CD1c-positive myeloid dendritic cell (primary cell): ENCODE data around the gene MLKL.

ENCODE experiments used
- DNase-seq: peaks from one replicate; pipeline ENCODE4 v3.0.0-alpha.2; 2016; ENCODE audit errors: extremely low spot score

Gene MLKL

GRCh38 chr16:74651841-74652240, 48.8 kb downstream of the MLKL start:
- no peak for DNase-seq

- DNase-seq = peak; percentile 9
Measured at GRCh38 chr16:74650966-74651567, 49.6 kb downstream of the MLKL start.

GRCh38 chr16:74649839-74650504, 50.7 kb downstream of the MLKL start:
- DNase-seq = no peak

- DNase-seq = no peak
Measured at GRCh38 chr16:74641969-74642368, 58.7 kb downstream of the MLKL start.

- DNase-seq = no peak
Measured at GRCh38 chr16:74637742-74638453, 62.8 kb downstream of the MLKL start.

GRCh38 chr16:74635303-74635702, 65.4 kb downstream of the MLKL start:
- no peak for DNase-seq

- DNase-seq = no peak
Measured at GRCh38 chr16:74633686-74634085, 67.0 kb downstream of the MLKL start.

- DNase-seq = no peak
Measured at GRCh38 chr16:74627506-74628220, 73.0 kb downstream of the MLKL start.

GRCh38 chr16:74626741-74627416, 73.8 kb downstream of the MLKL start:
- no peak for DNase-seq

- DNase-seq = no peak
Measured at GRCh38 chr16:74625500-74626350, 74.9 kb downstream of the MLKL start.

- no peak for DNase-seq
Measured at GRCh38 chr16:74623839-74624235, 76.8 kb downstream of the MLKL start.

GRCh38 chr16:74623214-74623838, 77.3 kb downstream of the MLKL start:
- peak; percentile 60 for DNase-seq

GRCh38 chr16:74622005-74622404, 78.7 kb downstream of the MLKL start:
- no peak for DNase-seq
